Hematopoietic multipotent progenitor cell (in vitro differentiated cells): ENCODE results near the gene ATXN1. TPM values are rescaled to one million over a fixed set of nuclear protein-coding genes. Genes with fewer than 3 reads are reported as not detected.
"Not testable (repeated sequence)": the region's sequence is repeated elsewhere in the genome, so short reads cannot be mapped to it uniquely, and the experiment has no call there.

Experiments
- DNase-seq, 3 donors: peaks; one replicate each; pipeline ENCODE4 v3.0.0-alpha.2; 2011 to 2015; ENCODE audit warnings: low read depth in 2 of 3, low spot score in 2 of 3
- total RNA-seq: library from RNA; depleted of rRNA; stranded (reverse); fragments of >200 nt; gene quantifications from one replicate; pipeline ENCODE4 v1.2.3, GENCODE V29; 2012

ATXN1 gene
- total RNA-seq, 1 donor = 52.0 TPM

GRCh38 chr6:16409531-16410441, 351.5 kb downstream of the ATXN1 start:
- DNase-seq = peak in 2 of 3 donors; percentile 69 to 80

- no peak for DNase-seq
Observed at GRCh38 chr6:16408766-16409165, 352.5 kb downstream of the ATXN1 start.

DNA sequence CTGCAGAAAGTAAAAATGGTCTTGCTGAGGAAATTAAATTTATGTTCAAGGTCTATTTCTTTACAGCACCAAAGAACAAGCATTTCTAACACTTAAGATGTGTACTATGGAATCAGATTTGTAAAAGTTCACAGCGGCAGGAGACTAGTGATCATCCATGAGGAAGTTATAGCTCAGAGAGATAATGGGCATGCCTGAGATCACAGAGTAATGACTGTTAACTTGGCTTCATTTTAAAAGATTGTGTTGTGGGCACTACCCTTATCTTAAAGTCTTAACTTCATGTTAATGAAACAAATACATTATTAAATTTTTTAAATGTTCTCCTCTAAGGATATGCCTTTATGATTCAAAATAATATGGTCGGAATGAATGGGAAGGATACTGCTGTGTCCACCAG, 354.3 kb downstream of the ATXN1 start:
- no peak for DNase-seq

- DNase-seq = peak in 1 of 3 donors; percentile 49
Observed at GRCh38 chr6:16406538-16406937, 354.7 kb downstream of the ATXN1 start.

DNA sequence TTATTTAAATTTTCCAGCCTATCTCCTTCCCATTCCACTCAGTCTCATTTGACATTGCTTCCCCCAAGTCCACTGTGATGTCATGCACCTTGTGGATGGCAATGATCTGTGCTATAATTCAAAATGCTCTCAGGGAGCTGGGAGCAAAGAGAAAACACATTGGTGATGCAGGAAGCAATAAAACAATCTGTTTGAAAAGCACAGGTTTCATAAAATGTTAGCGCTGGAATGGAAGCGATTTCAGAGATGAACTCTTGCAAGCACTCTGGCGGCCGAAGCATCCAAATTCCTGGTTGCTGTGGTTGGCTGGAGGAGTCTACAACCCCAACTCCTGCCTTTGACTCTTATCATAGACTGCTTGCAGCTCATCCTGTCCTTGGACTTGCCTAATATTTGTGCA, 355.9 kb downstream of the ATXN1 start:
- no peak for DNase-seq

DNA sequence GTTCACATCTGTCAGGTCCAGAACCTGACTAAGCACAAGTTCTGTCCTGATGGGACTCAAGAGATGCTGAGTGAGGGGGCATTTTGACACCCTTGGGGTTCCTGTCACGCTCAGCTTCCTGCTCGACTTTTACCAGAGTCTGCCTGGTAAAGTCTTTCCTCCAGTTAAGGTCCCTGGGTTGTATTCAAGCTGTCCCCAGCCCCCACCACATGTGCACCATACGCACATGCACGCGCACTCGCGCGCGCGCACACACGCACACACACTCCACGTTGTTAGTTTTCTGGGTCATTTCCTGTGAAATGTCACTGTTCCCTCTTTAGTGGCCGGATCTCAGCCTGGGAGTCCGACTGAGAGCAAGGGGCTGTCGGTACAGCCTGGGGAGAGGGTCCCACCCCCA, 356.8 kb downstream of the ATXN1 start:
- no peak for DNase-seq

DNA sequence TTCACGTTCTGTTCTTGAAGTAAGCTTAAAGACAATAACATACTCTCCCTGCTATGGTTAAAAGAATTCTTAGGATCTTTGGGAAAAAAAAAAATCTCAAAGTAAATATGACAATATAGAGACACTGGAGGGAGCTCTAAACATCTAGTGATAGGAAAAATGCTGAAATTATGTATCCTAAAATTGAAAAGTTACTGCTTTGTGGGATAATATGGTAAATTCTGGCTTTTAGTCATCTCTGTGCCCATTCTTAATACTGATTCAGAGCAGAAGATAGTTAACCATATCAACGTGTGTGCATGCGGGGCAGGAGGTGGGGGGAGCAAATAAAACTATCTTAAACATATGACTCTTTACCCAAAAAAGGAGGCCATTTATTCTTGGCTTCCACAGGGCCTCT, 357.4 kb downstream of the ATXN1 start:
- no peak for DNase-seq

GRCh38 chr6:16402581-16402900, 358.7 kb downstream of the ATXN1 start:
- DNase-seq = no peak

GRCh38 chr6:16400248-16400760, 361.0 kb downstream of the ATXN1 start:
- DNase-seq = no peak

DNA sequence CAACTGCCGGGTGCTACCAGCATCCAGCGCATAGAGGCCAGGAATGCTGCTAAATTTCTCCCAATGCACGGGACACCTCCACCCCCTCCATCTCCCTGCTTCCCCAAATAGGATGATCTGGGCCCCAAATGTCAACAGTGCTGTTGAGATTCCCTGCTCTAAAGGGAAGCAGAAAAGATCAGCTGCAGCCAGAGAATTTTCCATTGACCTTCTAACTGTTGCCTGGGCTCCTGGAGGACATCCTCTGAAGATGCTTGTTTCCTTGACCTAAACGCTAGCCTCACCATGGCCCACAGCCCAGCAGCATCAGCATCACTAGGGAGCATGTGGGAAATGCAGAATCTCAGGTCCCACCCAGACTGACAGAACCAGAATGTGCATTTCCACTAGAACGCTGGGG, 361.6 kb downstream of the ATXN1 start:
- no peak for DNase-seq

DNA sequence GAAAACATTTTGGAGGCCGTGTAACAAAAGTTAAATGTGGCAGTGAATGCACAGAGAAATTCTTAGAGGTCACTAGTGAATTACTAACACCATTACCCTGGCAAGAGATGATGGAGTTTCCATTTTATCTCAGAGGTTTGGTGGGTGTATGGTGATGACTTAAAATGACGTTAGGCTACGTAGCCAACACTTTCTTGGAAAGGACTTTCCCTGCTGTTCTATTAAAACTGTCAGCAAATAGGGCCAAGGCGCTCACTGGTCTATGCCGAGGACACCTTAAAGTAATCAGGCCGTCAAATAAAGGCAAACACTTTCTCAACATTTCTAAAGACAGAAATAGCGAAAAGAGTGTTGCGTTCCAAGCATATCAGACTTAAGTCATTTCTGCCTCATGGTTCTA, 362.1 kb downstream of the ATXN1 start:
- DNase-seq = no peak

GRCh38 chr6:16398587-16398986, 362.7 kb downstream of the ATXN1 start:
- no peak for DNase-seq

DNA sequence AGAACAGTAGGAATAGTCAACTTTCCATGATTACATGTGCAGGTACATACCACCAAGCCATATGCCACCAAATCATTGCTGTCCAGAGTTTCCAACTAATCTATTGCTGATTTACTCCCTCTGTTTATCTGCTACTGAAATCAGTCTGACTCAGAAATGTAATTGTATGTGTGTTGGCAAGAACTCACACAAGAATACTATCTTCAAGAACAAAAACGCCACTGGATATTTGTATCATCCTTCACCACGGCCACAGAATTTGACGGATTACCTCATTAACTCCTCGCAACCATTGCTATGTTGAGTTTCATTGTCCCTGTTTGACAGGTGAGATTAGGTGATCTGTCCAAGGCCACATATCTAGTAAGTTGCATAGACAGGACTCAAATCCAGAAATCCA, 363.6 kb downstream of the ATXN1 start:
- DNase-seq = no peak

DNA sequence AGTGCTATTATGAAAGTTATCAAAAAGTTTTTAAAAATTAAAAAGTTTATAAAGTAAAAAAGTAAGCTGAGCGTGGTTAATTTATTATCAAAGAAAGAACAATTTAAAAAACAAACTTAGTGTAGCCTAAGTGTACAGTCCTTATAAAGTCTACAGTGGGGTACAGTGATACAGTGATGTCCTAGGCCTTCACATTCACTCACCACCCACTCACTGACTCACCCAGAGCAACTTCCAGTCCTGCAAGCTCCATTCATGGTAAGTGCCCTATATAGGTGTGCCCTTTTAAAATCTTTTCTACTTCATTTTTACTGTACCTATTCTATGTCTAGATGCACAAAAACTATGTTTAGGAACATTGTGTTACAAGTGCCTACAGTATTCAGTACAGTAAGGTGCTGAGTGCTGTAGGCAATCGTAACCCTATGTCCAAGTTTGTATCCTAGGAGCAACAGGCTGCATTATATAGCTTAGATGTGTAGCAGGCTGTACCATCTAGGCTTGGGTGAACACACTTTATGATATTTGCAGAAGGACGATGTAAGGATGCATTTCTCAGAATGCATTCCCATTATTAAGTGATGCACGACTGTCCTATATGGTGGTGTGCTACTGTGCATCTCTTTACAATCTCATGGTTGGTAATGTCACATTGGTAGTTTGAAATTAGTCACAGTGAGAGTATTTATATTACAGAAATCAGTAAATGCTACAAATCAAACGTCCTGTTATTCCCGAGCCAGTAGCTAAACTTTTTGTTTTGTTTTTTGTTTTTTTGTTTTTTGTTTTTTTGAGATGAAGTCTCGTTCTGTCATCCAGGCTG, 364.6 kb downstream of the ATXN1 start:
- no peak for DNase-seq

- no peak for DNase-seq
Observed at GRCh38 chr6:16394632-16395031, 366.6 kb downstream of the ATXN1 start.

- DNase-seq = no peak
Observed at GRCh38 chr6:16393326-16393725, 367.9 kb downstream of the ATXN1 start.

DNA sequence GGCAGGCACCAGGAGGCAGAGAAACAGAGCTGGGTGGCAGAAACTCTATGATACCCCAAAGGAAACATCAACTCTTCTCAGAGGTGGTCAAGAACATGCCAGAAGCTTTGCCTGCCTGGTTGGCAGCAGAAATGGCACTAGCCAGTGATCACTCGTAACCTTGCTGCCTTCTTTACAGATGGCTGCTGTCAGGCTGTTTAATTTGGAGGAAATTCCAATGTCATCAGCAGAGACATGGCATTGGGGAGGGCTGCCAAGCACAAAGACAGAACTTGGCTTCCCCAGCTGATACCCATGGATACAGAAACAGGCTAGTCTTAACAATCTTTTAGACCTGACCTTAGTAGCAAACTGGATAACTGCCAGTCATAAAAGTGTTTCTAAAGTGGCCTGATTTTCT, 369.2 kb downstream of the ATXN1 start:
- no peak for DNase-seq

- no peak for DNase-seq
Observed at GRCh38 chr6:16391451-16391912, 369.8 kb downstream of the ATXN1 start.

DNA sequence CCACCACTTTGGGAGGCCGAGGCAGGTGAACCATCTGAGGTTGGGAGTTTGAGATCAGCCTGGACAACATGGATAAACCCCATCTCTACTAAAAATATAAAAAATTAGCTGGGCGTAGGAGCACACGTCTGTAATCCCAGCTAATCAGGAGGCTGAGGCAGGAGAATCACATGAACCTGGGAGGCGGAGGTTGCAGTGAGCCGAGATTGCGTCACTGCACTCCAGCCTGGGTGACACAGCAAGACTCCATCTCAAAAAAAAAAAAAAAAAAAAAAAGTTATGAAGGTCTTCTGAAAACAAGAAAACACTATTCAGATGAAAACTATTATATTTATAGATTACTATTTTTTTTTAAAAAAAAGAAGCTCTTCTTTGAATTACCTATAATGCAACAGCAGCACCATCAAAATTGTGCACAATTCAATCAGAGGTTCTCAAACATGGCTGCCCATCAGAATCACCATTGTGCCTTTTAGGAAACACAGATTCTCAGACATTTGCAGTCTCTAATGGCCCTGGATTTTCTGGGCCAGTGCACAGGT, 370.3 kb downstream of the ATXN1 start:
- DNase-seq = not testable (repeated sequence)

DNA sequence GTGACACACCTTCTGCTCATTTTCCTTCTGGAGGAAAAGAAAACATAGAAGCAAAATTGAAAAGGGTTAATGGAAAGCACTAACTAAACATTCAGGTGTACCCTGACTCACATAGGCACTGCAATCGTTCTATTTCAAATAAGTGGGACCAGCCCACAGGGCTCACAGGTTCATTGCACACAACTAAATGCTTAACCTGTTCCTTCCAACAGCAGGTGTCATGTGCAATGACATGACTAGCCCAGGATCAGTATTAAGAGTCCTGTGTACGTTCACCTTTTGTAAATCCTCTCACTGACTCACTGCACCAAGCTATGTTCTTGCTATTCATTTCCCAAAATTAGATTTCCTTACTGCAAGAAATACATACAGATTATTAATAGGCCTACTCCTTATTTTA, 371.6 kb downstream of the ATXN1 start:
- DNase-seq = no peak

GRCh38 chr6:16388488-16388887, 372.8 kb downstream of the ATXN1 start:
- DNase-seq = no peak
